Measurements from ENCODE around the gene BHLHE23. TPM values are rescaled to one million over a fixed set of nuclear protein-coding genes. Genes with fewer than 3 reads are reported as not detected.

The BHLHE23 gene
- total RNA-seq, 1 donor, result 1.3 TPM

- DNase-seq (ENCODE audit: low read depth in 2 of 3, low spot score in 2 of 3), result peak; percentile 54 to 86 (median 84)
Observed at GRCh38 chr20:63009988-63010769, 3.4 kb upstream of the BHLHE23 start.

- DNase-seq (ENCODE audit: low read depth in 2 of 3, low spot score in 2 of 3), result peak; percentile 77 to 88 (median 78)
Observed at GRCh38 chr20:63009045-63009961, 2.5 kb upstream of the BHLHE23 start.

- no peak for DNase-seq (ENCODE audit: low read depth in 2 of 3, low spot score in 2 of 3)
Observed at GRCh38 chr20:63008541-63009044, 1.8 kb upstream of the BHLHE23 start.

GRCh38 chr20:63007646-63008488, 1.1 kb upstream of the BHLHE23 start:
- DNase-seq (ENCODE audit: low read depth in 2 of 3, low spot score in 2 of 3), result no peak

- no peak for DNase-seq (ENCODE audit: low read depth in 2 of 3, low spot score in 2 of 3)
Observed at GRCh38 chr20:63007360-63007645, 539 bp upstream of the BHLHE23 start.

- no peak for DNase-seq (ENCODE audit: low read depth in 2 of 3, low spot score in 2 of 3)
Observed at GRCh38 chr20:63005862-63006539, 763 bp downstream of the BHLHE23 start.

- DNase-seq (ENCODE audit: low read depth in 2 of 3, low spot score in 2 of 3), result no peak
Observed at GRCh38 chr20:63005365-63005861, 1.4 kb downstream of the BHLHE23 start.

GRCh38 chr20:63004607-63005364, 2.0 kb downstream of the BHLHE23 start:
- no peak for DNase-seq (ENCODE audit: low read depth in 2 of 3, low spot score in 2 of 3)

- DNase-seq (ENCODE audit: low read depth in 2 of 3, low spot score in 2 of 3), result no peak
Observed at GRCh38 chr20:63003546-63003945, 3.2 kb downstream of the BHLHE23 start.

- DNase-seq (ENCODE audit: low read depth in 2 of 3, low spot score in 2 of 3), result no peak
Observed at GRCh38 chr20:63002511-63002910, 4.3 kb downstream of the BHLHE23 start.

- no peak for DNase-seq (ENCODE audit: low read depth in 2 of 3, low spot score in 2 of 3)
Observed at GRCh38 chr20:63000958-63001357, 5.8 kb downstream of the BHLHE23 start.

GRCh38 chr20:63000036-63000435, 6.7 kb downstream of the BHLHE23 start:
- DNase-seq (ENCODE audit: low read depth in 2 of 3, low spot score in 2 of 3), result no peak

- DNase-seq (ENCODE audit: low read depth in 2 of 3, low spot score in 2 of 3), result peak in 2 of 3 donors; percentile 53 to 64
Observed at GRCh38 chr20:62999580-62999979, 7.2 kb downstream of the BHLHE23 start.

GRCh38 chr20:62998449-62998848, 8.3 kb downstream of the BHLHE23 start:
- no peak for DNase-seq (ENCODE audit: low read depth in 2 of 3, low spot score in 2 of 3)

- DNase-seq (ENCODE audit: low read depth in 2 of 3, low spot score in 2 of 3), result no peak
Observed at GRCh38 chr20:62997417-62998035, 9.2 kb downstream of the BHLHE23 start.

- no peak for DNase-seq (ENCODE audit: low read depth in 2 of 3, low spot score in 2 of 3)
Observed at GRCh38 chr20:62996596-62996982, 10.2 kb downstream of the BHLHE23 start.

- no peak for DNase-seq (ENCODE audit: low read depth in 2 of 3, low spot score in 2 of 3)
Observed at GRCh38 chr20:62995898-62996595, 10.7 kb downstream of the BHLHE23 start.

GRCh38 chr20:62995481-62995880, 11.3 kb downstream of the BHLHE23 start:
- DNase-seq (ENCODE audit: low read depth in 2 of 3, low spot score in 2 of 3), result no peak
